K562 treated with DMSO at 1 percent for 24 hours (cell line): ENCODE data around the gene C1orf232. TPM values are rescaled to one million over a fixed set of nuclear protein-coding genes. Genes with fewer than 3 reads are reported as not detected.

ENCODE experiments used
- total RNA-seq: library from RNA; unstranded; fragments of 300-600 nt; gene quantifications from 2 replicates; pipeline ENCODE4 v1.2.3, GENCODE V29; 2022; ENCODE audit warnings: low read depth; ENCODE audit not compliant: insufficient read depth

Gene C1orf232
- not detected in 2 replicates for total RNA-seq

DNA sequence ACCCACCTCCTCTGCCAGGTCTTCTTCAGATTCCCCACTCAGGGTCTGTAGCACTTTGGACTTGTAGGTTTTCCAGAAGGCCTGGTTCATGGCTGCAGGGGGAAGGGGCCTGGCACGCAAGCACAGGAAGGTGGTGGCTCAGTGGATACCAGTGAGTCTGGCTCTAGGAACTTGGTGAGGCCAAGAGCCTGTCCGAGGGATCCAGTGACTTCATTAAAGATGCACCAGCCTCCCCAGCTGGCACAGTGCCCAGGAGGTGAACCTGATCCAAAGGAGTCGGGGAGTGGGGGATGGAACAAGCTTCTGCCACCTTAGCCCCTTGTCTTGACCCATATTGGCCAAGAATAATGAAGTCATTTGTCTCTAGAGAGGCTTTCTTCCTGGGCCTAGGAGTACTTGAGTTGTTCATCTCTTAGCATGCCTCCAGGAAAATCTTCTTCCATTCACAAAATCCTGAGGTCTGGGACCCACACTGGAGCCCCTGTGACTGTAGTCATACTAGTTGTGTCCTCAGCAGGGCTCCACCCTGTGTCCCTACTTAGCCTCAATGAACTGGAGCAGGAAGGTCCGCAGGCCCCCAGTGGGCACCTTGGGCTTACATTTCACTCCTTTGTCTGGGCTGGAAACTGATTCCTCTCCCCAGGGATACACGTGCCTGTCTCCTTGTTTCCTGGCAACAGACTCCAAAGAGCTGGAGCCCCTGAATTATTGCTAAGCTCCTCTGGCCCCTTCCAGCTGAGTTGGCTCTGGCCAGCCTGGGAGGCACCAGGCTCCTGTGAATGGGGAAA, at the start of gene C1orf232:
TSS of gene C1orf232 (minus strand) at position 554 of the 788 bp plus-strand sequence. CDS start at position 90, 464 bp downstream.

DNA sequence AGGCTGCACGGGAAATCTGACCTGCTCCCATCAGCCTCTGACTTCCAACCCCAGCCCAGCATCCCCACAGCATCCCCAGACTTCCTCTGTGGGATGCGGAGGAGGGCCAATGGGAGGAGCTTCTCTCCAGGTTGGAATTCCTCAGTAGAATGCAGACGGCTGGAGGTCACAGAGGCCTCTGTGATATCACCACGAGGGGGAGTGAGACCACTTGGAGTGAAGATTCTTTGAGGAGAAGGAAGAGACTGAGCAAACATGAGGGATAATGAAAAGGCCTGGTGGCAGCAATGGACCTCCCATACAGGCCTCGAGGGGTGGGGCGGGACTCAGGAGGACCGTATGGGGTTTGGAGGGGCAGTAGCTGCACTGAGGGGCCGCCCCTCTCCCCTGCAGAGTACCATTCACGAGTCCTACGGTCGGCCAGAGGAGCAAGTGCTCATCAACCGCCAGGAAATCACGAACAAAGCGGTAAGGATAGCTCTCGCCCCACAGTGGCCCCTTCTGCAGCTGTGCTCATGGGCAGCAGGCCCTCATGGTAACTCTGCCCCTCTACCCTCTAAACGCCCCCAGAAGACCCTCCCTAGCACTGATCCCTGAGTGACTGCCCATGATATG, 21.7 kb upstream of the C1orf232 start, which contains the start of gene CATSPER4:
TSS of gene CATSPER4 (plus strand) at position 230 of the 615 bp plus-strand sequence. CDS start at position 256, 26 bp downstream.

DNA sequence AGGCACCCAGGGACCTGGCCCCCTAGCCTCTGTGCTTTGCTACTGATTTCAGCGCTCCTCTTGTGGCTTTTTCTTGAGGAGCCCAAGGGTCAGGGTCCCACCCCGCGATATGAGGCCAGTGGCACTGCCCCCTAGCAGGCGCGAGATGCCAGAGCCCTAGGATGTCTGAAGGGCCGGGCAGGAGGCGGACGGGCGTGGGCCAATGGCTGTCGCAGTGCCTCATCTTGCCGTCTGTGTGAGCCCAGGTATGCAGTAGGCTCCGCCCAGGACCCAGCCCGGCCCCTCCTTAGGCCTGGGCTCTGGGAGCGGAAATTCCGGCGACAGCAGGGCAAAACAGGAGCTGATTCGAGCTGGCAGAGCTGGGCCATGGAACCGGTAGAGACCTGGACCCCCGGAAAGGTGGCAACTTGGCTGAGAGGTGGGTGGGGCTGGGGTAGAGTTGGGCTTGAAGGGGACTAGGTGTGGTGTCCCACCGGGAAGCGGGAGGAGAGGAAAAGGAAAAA, 8.5 kb upstream of the C1orf232 start, which contains the start of gene CNKSR1:
TSS of gene CNKSR1 (plus strand) at position 310 of the 503 bp plus-strand sequence. CDS start at position 367, 57 bp downstream.

DNA sequence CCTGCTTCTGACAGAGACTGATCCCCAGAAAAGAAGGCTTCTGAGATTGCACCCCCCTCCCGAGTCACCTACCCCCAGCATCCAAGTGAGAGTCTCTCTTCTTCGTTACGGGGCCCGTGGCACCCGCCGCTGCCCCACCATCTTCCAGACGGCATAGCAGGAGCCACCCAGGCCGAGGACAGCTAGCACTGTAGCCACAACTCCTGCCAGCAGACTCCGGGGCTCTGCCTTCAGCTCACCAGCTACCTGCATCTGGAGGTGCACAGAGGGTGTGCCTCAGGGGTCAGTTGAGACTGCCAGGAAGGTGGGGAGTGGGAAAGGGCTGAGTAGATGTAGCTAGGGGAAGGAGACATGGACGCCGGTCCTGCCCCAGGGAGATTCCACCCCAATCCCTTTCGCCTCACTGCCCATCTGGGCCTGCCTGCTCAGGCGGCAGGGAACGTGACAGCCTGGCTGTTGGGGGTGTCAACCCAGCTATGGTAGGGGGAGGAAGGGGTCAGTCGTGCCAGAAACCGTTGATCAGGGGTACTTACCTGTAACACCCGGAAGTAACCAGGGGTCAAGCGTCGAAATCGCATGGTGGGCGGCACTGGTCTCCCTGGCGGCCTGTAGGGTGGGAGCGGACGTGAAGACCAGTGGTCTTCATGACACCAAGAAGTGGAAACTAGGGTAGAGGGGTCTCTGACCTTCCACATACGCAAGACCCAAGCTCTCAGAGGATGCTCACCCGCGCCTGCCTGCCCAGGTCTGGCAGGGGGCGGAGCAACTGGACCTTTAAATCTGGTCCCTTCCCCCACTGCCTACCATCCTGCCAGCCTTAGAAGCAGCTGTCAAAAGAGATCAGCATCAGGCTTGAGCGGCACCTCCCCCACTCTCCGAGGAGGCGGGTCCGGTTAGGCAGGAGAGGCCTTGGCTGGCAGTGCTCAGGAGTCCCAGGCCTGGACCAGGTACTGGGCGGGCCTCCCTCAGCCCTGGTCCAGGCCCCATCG, 2.6 kb upstream of the C1orf232 start, which contains the start of gene ZNF593OS:
TSS of gene ZNF593OS (minus strand) at position 749 of the 989 bp plus-strand sequence. CDS start at position 578, 171 bp downstream.

DNA sequence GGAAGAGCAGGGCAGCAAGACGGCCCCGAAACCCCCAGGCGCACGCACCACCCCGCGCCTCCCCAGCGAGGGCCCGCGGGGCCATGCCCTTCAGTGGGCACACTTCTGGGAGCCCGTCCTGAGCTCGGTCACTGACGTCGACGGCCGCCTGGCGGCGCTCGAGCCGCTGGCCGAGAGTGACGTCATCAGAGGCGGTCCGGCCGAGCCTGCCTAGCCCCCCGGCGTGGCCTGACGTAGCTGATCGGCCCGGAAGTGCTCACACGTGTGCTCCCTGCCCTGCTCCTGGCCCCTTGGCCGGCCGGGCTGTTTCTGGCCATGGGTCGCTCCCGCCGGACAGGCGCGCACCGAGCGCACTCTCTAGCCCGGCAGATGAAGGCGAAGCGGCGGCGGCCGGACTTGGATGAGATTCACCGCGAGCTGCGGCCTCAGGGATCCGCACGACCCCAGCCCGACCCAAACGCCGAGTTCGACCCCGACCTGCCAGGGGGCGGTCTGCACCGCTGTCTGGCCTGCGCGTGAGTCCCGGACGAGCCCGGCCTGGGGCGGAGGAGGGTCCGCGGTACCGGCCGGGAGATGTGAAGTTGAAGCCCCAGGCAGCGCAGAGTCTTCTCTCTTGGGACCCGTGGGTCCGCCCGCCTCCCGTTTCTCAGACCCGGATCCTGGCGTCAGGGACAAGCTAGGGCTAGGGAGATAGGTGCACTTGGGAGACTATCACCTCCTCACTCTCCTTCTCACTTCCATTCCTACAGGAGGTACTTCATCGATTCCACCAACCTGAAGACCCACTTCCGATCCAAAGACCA, 1.1 kb upstream of the C1orf232 start, which contains the start of gene ZNF593:
TSS of gene ZNF593 (plus strand) at position 240 of the 803 bp plus-strand sequence. CDS start at position 316, 76 bp downstream.

GRCh38 chr1:26158908-26159742, 9.6 kb downstream of the C1orf232 start, which contains the start of gene FAM110D:
TSS of gene FAM110D (plus strand) at chr1:26159079. CDS start at chr1:26161292, 2,213 bp downstream.

Other genes starting within 250 kb of the C1orf232 start
- gene PAFAH2, start 170.9 kb downstream of the C1orf232 start, total RNA-seq: 10.2 and 11.5 TPM in 2 replicates
- 0.38 and 0.78 TPM in 2 replicates for gene EXTL1, start 147.2 kb downstream of the C1orf232 start, total RNA-seq
- not detected in 2 replicates for gene SLC30A2, start 122.8 kb downstream of the C1orf232 start, total RNA-seq
- 0.20 TPM in 1 of 2 replicates, not detected in the other for gene TRIM63, start 101.3 kb downstream of the C1orf232 start, total RNA-seq
- 9.6 and 10.9 TPM in 2 replicates for gene PDIK1L, start 57.1 kb downstream of the C1orf232 start, total RNA-seq
- gene FAM110D, start 9.9 kb downstream of the C1orf232 start, total RNA-seq: 0.37 and 0.91 TPM in 2 replicates
- 101 and 116 TPM in 2 replicates for gene ZNF593, start 945 bp upstream of the C1orf232 start, total RNA-seq
- 0.92 TPM in 1 of 2 replicates, not detected in the other for gene ZNF593OS, start 2.9 kb upstream of the C1orf232 start, total RNA-seq
- 0.59 and 1.3 TPM in 2 replicates for gene CNKSR1, start 8.5 kb upstream of the C1orf232 start, total RNA-seq
- not detected in 2 replicates for gene CATSPER4, start 21.6 kb upstream of the C1orf232 start, total RNA-seq
- gene CEP85, start 65.2 kb upstream of the C1orf232 start, total RNA-seq: 68.9 and 78.3 TPM in 2 replicates
- 67.9 and 75.6 TPM in 2 replicates for gene SH3BGRL3, start 111.1 kb upstream of the C1orf232 start, total RNA-seq
- 21.7 and 22.2 TPM in 2 replicates for gene UBXN11, start 137.7 kb upstream of the C1orf232 start, total RNA-seq
- gene CD52, start 149.0 kb upstream of the C1orf232 start, total RNA-seq: 46.6 and 48.8 TPM in 2 replicates
- gene CRYBG2, start 185.2 kb upstream of the C1orf232 start, total RNA-seq: 4.1 and 8.8 TPM in 2 replicates
- gene ZNF683, start 203.8 kb upstream of the C1orf232 start, total RNA-seq: not detected in 2 replicates
- not detected in 2 replicates for gene LIN28A, start 241.9 kb upstream of the C1orf232 start, total RNA-seq